Esophagus muscularis mucosa (tissue), 4 donors: Measurements from ENCODE around the gene RSAD1. TPM values are rescaled to one million over a fixed set of nuclear protein-coding genes. Genes with fewer than 3 reads are reported as not detected.

Experiments used
- DNase-seq: peaks from one replicate; pipeline ENCODE4 v3.0.0-alpha.2; 2017; ENCODE audit errors: extremely low spot score
- H3K27ac ChIP-seq, 4 donors: fragments of 200-600 bp; sonication (generic); replicated peaks in 1 of 4; 1 replicate in 3 of 4; 2 replicates in 1 of 4; pipeline ENCODE4 v1.5.1; 2016 to 2019; ENCODE audit warnings: mild to moderate bottlenecking in 1 of 4
- H3K27me3 ChIP-seq, 4 donors: fragments of 200-600 bp; sonication (generic); one replicate each; pipeline versions ENCODE4 v1.5.1 to v1.6.0; 2016 to 2019
- H3K36me3 ChIP-seq, 4 donors: fragments of 200-600 bp; sonication (generic); one replicate each; pipeline ENCODE4 v1.5.1; 2016 to 2019
- H3K4me1 ChIP-seq, 4 donors: fragments of 200-600 bp; sonication (generic); one replicate each; pipeline ENCODE4 v1.5.1; 2016 to 2019
- H3K4me3 ChIP-seq, 4 donors: fragments of 200-600 bp; sonication (generic); 1 replicate in 2 of 4; 2 replicates in 2 of 4; pipeline ENCODE4 v1.5.1; 2016 to 2019; ENCODE audit warnings: mild to moderate bottlenecking in 4 of 4, moderate library complexity in 1 of 4
- H3K9me3 ChIP-seq, 4 donors: fragments of 200-600 bp; sonication (generic); 1 replicate in 3 of 4; 2 replicates in 1 of 4; pipeline ENCODE4 v1.5.1; 2016 to 2019
- CTCF ChIP-seq, 3 experiments: fragments of 200-600 bp in 2 of 3; fragments of 450-650 bp in 1 of 3; sonication (generic) in 2 of 3; IDR thresholded peaks; one replicate each; pipeline ENCODE4 v1.5.1; 2017 to 2019; ENCODE audit warnings: antibody characterized with exemption in 3 of 3, mild to moderate bottlenecking in 2 of 3, moderate library complexity in 1 of 3
- EP300 ChIP-seq: sonication (generic); formaldehyde crosslinking; IDR thresholded peaks from one replicate; pipeline ENCODE4 v1.6.1; 2017; ENCODE audit warnings: antibody characterized with exemption
- POLR2A ChIP-seq: fragments of 450-650 bp; IDR thresholded peaks from one replicate; pipeline ENCODE4 v1.6.1; 2017; ENCODE audit warnings: antibody characterized with exemption, moderate library complexity, mild to moderate bottlenecking, low read depth
- POLR2AphosphoS5 ChIP-seq, 2 donors: sonication (generic); formaldehyde crosslinking; IDR thresholded peaks; one replicate each; pipeline ENCODE4 v1.6.1; 2017; ENCODE audit warnings: antibody characterized with exemption in 2 of 2
- WGBS: methylation state at CpG from one replicate; pipeline ENCODE4 v1.1.5; 2018; 5-methylcytosine and 5-hydroxymethylcytosine counted together
- intact Hi-C: fragments of 100-400 bp; cut with DNase I; formaldehyde crosslinking; loops from one replicate; pipeline ENCODE4 v1.15.1; 2023
- total RNA-seq, 4 donors: library from RNA; depleted of rRNA; stranded (reverse); fragments of >200 nt; gene quantifications; one replicate each; pipeline versions ENCODE4 v1.1.0 to v1.2.1, GENCODE V29; 2016

RSAD1 gene
- total RNA-seq, 4 donors from 2014 or later = 12.9 to 24.6 (median 16.1) TPM

GRCh38 chr17:50467855-50468303 lies 10.8 kb upstream of the RSAD1 start:
- intact Hi-C loops = no loop called here
- WGBS = 100% methylated on average over 1 of the region's 13 CpGs

GRCh38 chr17:50468304-50469207 lies 10.1 kb upstream of the RSAD1 start, which contains the start of gene CHAD:
Gene CHAD (minus strand): TSS chr17:50468880. CDS start chr17:50468813, 67 bp downstream.
- Histone ChIP-seq H3K36me3 (peaks cover 0 to 19% (median 10%) of the 10 kb centered on the region in 4 donors), H3K27me3 (peaks cover 0 to 48% (median 16%) of the 10 kb centered on the region in 4 donors), H3K9me3 (no peaks in the 10 kb centered on the region), H3K4me3 (peak within 1 kb of the TSS; percentile 43 to 49 (median 44)), H3K27ac (no peak within 1 kb of the TSS), H3K4me1 (peaks cover 10 to 20% (median 17%) of the 10 kb centered on the region in 4 donors)
- WGBS = 41% methylated on average over 15 of the region's 71 CpGs
- TF ChIP-seq POLR2AphosphoS5 (IDR thresholded peaks at IDR 0.05) = no peak
- no peak for TF ChIP-seq CTCF (IDR thresholded peaks at IDR 0.05)
- TF ChIP-seq EP300 = no peak
- TF ChIP-seq POLR2A = no peak
- intact Hi-C loops = no loop called here
- no peak for DNase-seq

More at GRCh38 chr17:50467855-50468303, 10.8 kb upstream of the RSAD1 start:
- H3K4me3 ChIP-seq = no peak overlapping the region
- DNase-seq = no peak
- no peaks in the 10 kb centered on the region for H3K9me3 ChIP-seq
- peaks cover 0 to 48% (median 16%) of the 10 kb centered on the region in 4 donors for H3K27me3 ChIP-seq
- H3K4me1 ChIP-seq = peaks cover 10 to 20% (median 17%) of the 10 kb centered on the region in 4 donors
- H3K36me3 ChIP-seq = peaks cover 0 to 18% (median 9%) of the 10 kb centered on the region in 4 donors
- no peak for TF ChIP-seq POLR2A
- no peak for TF ChIP-seq EP300
- TF ChIP-seq CTCF (IDR thresholded peaks at IDR 0.05) = no peak
- no peak for TF ChIP-seq POLR2AphosphoS5 (IDR thresholded peaks at IDR 0.05)
- H3K27ac ChIP-seq = no peak overlapping the region

- H3K27me3 ChIP-seq = peaks cover 0 to 48% (median 16%) of the 10 kb centered on the region in 4 donors
- TF ChIP-seq POLR2AphosphoS5 (IDR thresholded peaks at IDR 0.05) (no peak), CTCF (IDR thresholded peaks at IDR 0.05) (no peak), EP300 (no peak), POLR2A (no peak)
- no peaks in the 10 kb centered on the region for H3K9me3 ChIP-seq
- H3K36me3 ChIP-seq = peaks cover 0 to 26% (median 12%) of the 10 kb centered on the region in 4 donors
- intact Hi-C loops = no loop called here
- H3K4me1 ChIP-seq = peaks cover 10 to 20% (median 17%) of the 10 kb centered on the region in 4 donors
- no peak for DNase-seq
- H3K27ac ChIP-seq = no peak overlapping the region
- H3K4me3 ChIP-seq = peak overlapping the region; percentile 43 to 49 (median 44)
- 0% methylated on average over 1 of the region's 37 CpGs for WGBS
Measured at GRCh38 chr17:50469208-50469605, 9.5 kb upstream of the RSAD1 start.

- no peak for DNase-seq
- intact Hi-C loops = no loop called here
Measured at GRCh38 chr17:50469671-50470305, 8.9 kb upstream of the RSAD1 start.

More at GRCh38 chr17:50469671-50470305, 8.9 kb upstream of the RSAD1 start:
- H3K9me3 ChIP-seq = no peaks in the 10 kb centered on the region
- WGBS = 69% methylated on average over 6 of the region's 19 CpGs
- peaks cover 10 to 20% (median 17%) of the 10 kb centered on the region in 4 donors for H3K4me1 ChIP-seq
- TF ChIP-seq POLR2AphosphoS5 (IDR thresholded peaks at IDR 0.05) (no peak), EP300 (no peak), POLR2A (no peak), CTCF (IDR thresholded peaks at IDR 0.05) (no peak)
- H3K27me3 ChIP-seq = peaks cover 0 to 46% (median 16%) of the 10 kb centered on the region in 4 donors
- no peak overlapping the region for H3K27ac ChIP-seq
- peaks cover 0 to 30% (median 12%) of the 10 kb centered on the region in 4 donors for H3K36me3 ChIP-seq
- H3K4me3 ChIP-seq = no peak overlapping the region
